Uterus (tissue), 2 donors: ENCODE results near the gene TMEM164.

Experiments
- POLR2A ChIP-seq, 2 donors: fragments of 450-650 bp; IDR thresholded peaks; one replicate each; pipeline ENCODE4 v1.6.1; 2016; ENCODE audit warnings: antibody characterized with exemption in 2 of 2, mild to moderate bottlenecking in 1 of 2, moderate library complexity in 1 of 2
- TF ChIP-seq, protein P1 (sequence below), 4 experiments: fragments of 200-600 bp in 2 of 4; fragments of 450-650 bp in 2 of 4; sonication (generic) in 2 of 4; IDR thresholded peaks; one replicate each; pipeline ENCODE4 v1.5.1; 2016 to 2019; ENCODE audit warnings: antibody characterized with exemption in 4 of 4, mild to moderate bottlenecking in 2 of 4, moderate library complexity in 1 of 4

DNA sequence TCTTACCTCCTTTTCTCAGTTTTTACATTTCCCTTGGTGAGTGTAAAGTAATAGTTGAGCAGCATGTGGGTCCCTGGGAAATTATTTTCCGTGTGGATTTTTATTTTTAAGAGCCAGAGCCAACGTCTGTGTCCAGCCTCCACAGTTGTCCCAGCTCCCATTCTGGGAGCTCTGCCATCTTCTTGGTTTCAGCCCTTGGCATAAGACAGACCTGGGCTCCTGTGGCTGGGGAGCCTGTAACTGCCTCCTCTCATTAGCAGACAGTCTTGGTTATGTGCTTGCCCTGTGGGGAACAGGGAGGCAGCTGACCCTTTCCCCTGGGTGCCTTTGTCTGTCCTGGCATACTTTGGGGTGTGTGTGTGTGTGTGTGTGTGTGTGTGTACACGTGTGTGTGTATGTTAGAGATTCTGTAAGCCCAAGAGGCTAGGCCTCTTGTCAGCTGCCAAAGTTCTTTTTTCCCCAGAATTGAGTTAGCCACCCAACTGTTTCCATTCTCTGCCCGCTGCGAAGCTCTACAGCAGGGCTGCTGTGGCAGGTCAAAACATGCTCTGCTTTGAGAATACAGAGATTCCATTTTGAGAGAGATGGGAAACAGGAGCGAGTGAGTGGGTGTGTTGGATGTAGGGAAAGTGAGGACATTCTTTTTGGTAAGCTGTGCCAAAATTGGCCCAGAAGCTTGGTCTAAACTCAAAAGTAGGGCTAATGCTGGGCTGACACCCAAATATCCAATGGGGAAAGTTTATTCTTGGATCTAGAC lies 140.7 kb downstream of the TMEM164 start:
- TF ChIP-seq, protein P1, sequence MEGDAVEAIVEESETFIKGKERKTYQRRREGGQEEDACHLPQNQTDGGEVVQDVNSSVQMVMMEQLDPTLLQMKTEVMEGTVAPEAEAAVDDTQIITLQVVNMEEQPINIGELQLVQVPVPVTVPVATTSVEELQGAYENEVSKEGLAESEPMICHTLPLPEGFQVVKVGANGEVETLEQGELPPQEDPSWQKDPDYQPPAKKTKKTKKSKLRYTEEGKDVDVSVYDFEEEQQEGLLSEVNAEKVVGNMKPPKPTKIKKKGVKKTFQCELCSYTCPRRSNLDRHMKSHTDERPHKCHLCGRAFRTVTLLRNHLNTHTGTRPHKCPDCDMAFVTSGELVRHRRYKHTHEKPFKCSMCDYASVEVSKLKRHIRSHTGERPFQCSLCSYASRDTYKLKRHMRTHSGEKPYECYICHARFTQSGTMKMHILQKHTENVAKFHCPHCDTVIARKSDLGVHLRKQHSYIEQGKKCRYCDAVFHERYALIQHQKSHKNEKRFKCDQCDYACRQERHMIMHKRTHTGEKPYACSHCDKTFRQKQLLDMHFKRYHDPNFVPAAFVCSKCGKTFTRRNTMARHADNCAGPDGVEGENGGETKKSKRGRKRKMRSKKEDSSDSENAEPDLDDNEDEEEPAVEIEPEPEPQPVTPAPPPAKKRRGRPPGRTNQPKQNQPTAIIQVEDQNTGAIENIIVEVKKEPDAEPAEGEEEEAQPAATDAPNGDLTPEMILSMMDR (IDR thresholded peaks at IDR 0.05), result no peak
- TF ChIP-seq POLR2A (IDR thresholded peaks at IDR 0.05), result no peak
